ENCODE results near the gene HERC6. TPM values are rescaled to one million over a fixed set of nuclear protein-coding genes. Genes with fewer than 3 reads are reported as not detected.

HERC6 gene
- total and polyA plus RNA-seq, 2 experiments from 2014 or later = 3.4 to 7.3 TPM

- no peak overlapping the region for H2AFZ ChIP-seq
- no peak for TF ChIP-seq CTCF (conservative IDR thresholded peaks at IDR 0.05; ENCODE audit: low read depth in 2 of 2)
- TF ChIP-seq ZNF462 (CRISPR knock-in tag; IDR thresholded peaks at IDR 0.05) = no peak
- TF ChIP-seq ZNF114 (CRISPR knock-in tag; IDR thresholded peaks at IDR 0.05) = no peak
- no peak for TF ChIP-seq NANOG (IDR thresholded peaks at IDR 0.05; ENCODE audit: borderline replicate concordance)
- H3K27ac ChIP-seq (ENCODE audit: low read depth) = no peak overlapping the region
- peaks cover 5% of the 10 kb centered on the region for H3K27me3 Mint-ChIP-seq (ENCODE audit: insufficient read depth, low read depth, poor library complexity)
- no peaks in the 10 kb centered on the region for H3K36me3 ChIP-seq (ENCODE audit: insufficient read depth)
- H3K4me1 ChIP-seq (ENCODE audit: insufficient read depth) = peaks cover 3% of the 10 kb centered on the region; the same call in 1 of the 2 replicates
- H3F3A ChIP-seq (replicated peaks; ENCODE audit: low read depth) = no peaks in the 10 kb centered on the region
- H3K4me3 ChIP-seq = no peak overlapping the region
- ATAC-seq (no peak), DNase-seq (ENCODE audit: low spot score) (no peak)
- no peaks in the 10 kb centered on the region for H3K9me3 Mint-ChIP-seq
- H4K20me1 ChIP-seq (replicated peaks; ENCODE audit: insufficient read depth) = no peaks in the 10 kb centered on the region
- no peaks in the 10 kb centered on the region for H3K27me3 ChIP-seq (ENCODE audit: insufficient read depth)
- no peaks in the 10 kb centered on the region for H3K9me2 ChIP-seq (ENCODE audit: insufficient read depth)
- no peaks in the 10 kb centered on the region for H3K79me2 ChIP-seq (replicated peaks; ENCODE audit: insufficient read depth)
- peaks cover 6% of the 10 kb centered on the region; the same call in 2 of the 3 replicates for H3K36me3 Mint-ChIP-seq (ENCODE audit: low read depth)
- no peak overlapping the region for H3K4me2 ChIP-seq
- no peak overlapping the region for H3K27ac Mint-ChIP-seq
- H3K4me1 Mint-ChIP-seq = no peaks in the 10 kb centered on the region
- no peak overlapping the region for H3K4me3 Mint-ChIP-seq
Observed at GRCh38 chr4:88391703-88392102, 13.1 kb downstream of the HERC6 start.

- DNase-seq (ENCODE audit: low spot score) (no peak), ATAC-seq (no peak)
- Histone ChIP-seq H3K79me2 (replicated peaks; ENCODE audit: insufficient read depth) (no peaks in the 10 kb centered on the region), H3K4me3 (no peak overlapping the region), H3K9me2 (ENCODE audit: insufficient read depth) (no peaks in the 10 kb centered on the region), H4K20me1 (replicated peaks; ENCODE audit: insufficient read depth) (no peaks in the 10 kb centered on the region), H3K27ac (ENCODE audit: low read depth) (no peak overlapping the region), H3K36me3 (ENCODE audit: insufficient read depth) (no peaks in the 10 kb centered on the region), H3K27me3 (ENCODE audit: insufficient read depth) (no peaks in the 10 kb centered on the region), H2AFZ (no peak overlapping the region), H3F3A (replicated peaks; ENCODE audit: low read depth) (no peaks in the 10 kb centered on the region), H3K4me2 (no peak overlapping the region), H3K4me1 (ENCODE audit: insufficient read depth) (peaks cover 3% of the 10 kb centered on the region; the same call in 1 of the 2 replicates)
- H3K36me3 Mint-ChIP-seq (ENCODE audit: low read depth) = peaks cover 6% of the 10 kb centered on the region; the same call in 2 of the 3 replicates
- H3K9me3 Mint-ChIP-seq = no peaks in the 10 kb centered on the region
- no peak overlapping the region for H3K4me3 Mint-ChIP-seq
- H3K27me3 Mint-ChIP-seq (ENCODE audit: insufficient read depth, low read depth, poor library complexity) = no peaks in the 10 kb centered on the region
- H3K27ac Mint-ChIP-seq = no peak overlapping the region
- no peaks in the 10 kb centered on the region for H3K4me1 Mint-ChIP-seq
- TF ChIP-seq NANOG (IDR thresholded peaks at IDR 0.05; ENCODE audit: borderline replicate concordance) (no peak), CREB1 (CRISPR knock-in tag; IDR thresholded peaks at IDR 0.05; ENCODE audit: low read depth) (no peak), STAT1 (IDR thresholded peaks at IDR 0.05; ENCODE audit: unreplicated experiment) (no peak), ZNF331 (CRISPR knock-in tag; IDR thresholded peaks at IDR 0.05; ENCODE audit: low read depth) (no peak), REST (IDR thresholded peaks at IDR 0.05; ENCODE audit: unreplicated experiment) (no peak), EZH2 (IDR thresholded peaks at IDR 0.05; ENCODE audit: low read depth, unreplicated experiment) (no peak)
Observed at GRCh38 chr4:88396681-88397080, 18.0 kb downstream of the HERC6 start.
